Mucosa of rectum (tissue), 2 donors: ENCODE data around the gene NEK2.
"Not testable (repeated sequence)": the region's sequence is repeated elsewhere in the genome, so short reads cannot be mapped to it uniquely, and the experiment has no call there.

Experiments used
- H3K27ac ChIP-seq, 2 donors: one replicate each; pipeline ENCODE4 v1.7.0; 2013; ENCODE audit warnings: inconsistent platforms in 2 of 2, low read depth in 2 of 2, low read length in 2 of 2
- H3K27me3 ChIP-seq, 2 donors: one replicate each; pipeline ENCODE4 v1.7.0; 2013; ENCODE audit warnings: low read length in 2 of 2; ENCODE audit not compliant: control insufficient read depth in 2 of 2, insufficient read depth in 2 of 2
- H3K36me3 ChIP-seq, 2 donors: one replicate each; pipeline ENCODE4 v1.7.0; 2013; ENCODE audit warnings: low read length in 2 of 2; ENCODE audit not compliant: control insufficient read depth in 2 of 2, insufficient read depth in 2 of 2
- H3K4me1 ChIP-seq, 2 donors: one replicate each; pipeline ENCODE4 v1.7.0; 2013; ENCODE audit warnings: low read length in 2 of 2, mild to moderate bottlenecking in 1 of 2; ENCODE audit not compliant: control insufficient read depth in 2 of 2, insufficient read depth in 2 of 2
- H3K4me3 ChIP-seq, 2 donors: one replicate each; pipeline ENCODE4 v1.7.0; 2013; ENCODE audit warnings: low read length in 2 of 2
- H3K9ac ChIP-seq, 2 donors: one replicate each; pipeline ENCODE4 v1.7.0; 2013; ENCODE audit warnings: low read length in 2 of 2, low read depth in 1 of 2, mild to moderate bottlenecking in 1 of 2
- H3K9me3 ChIP-seq, 2 donors: one replicate each; pipeline ENCODE4 v1.7.0; 2013; ENCODE audit warnings: low read length in 2 of 2; ENCODE audit not compliant: control insufficient read depth in 2 of 2
- donor health status: healthy.
- donor health status: Normal muscosa, but diverticular disease.

Gene NEK2

GRCh38 chr1:211641942-211642341 is 33.5 kb downstream of the NEK2 start:
- Histone ChIP-seq H3K9me3 (no peaks in the 10 kb centered on the region), H3K27ac (no peak overlapping the region), H3K27me3 (no peaks in the 10 kb centered on the region), H3K9ac (no peak overlapping the region), H3K4me1 (peaks cover 10 to 12% of the 10 kb centered on the region in 2 donors), H3K4me3 (no peak overlapping the region), H3K36me3 (no peaks in the 10 kb centered on the region)

- no peaks in the 10 kb centered on the region for H3K9me3 ChIP-seq
- H3K36me3 ChIP-seq = no peaks in the 10 kb centered on the region
Measured at GRCh38 chr1:211641044-211641800, 34.2 kb downstream of the NEK2 start.

GRCh38 chr1:211640301-211640630 is 35.2 kb downstream of the NEK2 start:
- H3K27ac ChIP-seq = no peak overlapping the region
- H3K4me3 ChIP-seq = no peak overlapping the region
- no peaks in the 10 kb centered on the region for H3K27me3 ChIP-seq
- H3K4me1 ChIP-seq = peaks cover 10 to 12% of the 10 kb centered on the region in 2 donors
- H3K9ac ChIP-seq = no peak overlapping the region
- no peaks in the 10 kb centered on the region for H3K9me3 ChIP-seq
- H3K36me3 ChIP-seq = no peaks in the 10 kb centered on the region

More at GRCh38 chr1:211641044-211641800, 34.2 kb downstream of the NEK2 start:
- Histone ChIP-seq H3K4me1 (peaks cover 10 to 12% of the 10 kb centered on the region in 2 donors), H3K4me3 (no peak overlapping the region), H3K27me3 (no peaks in the 10 kb centered on the region), H3K27ac (no peak overlapping the region), H3K9ac (no peak overlapping the region)

GRCh38 chr1:211639475-211640300 is 35.7 kb downstream of the NEK2 start:
- no peak overlapping the region for H3K9ac ChIP-seq
- no peaks in the 10 kb centered on the region for H3K36me3 ChIP-seq
- H3K27me3 ChIP-seq = no peaks in the 10 kb centered on the region
- no peak overlapping the region for H3K4me3 ChIP-seq
- H3K9me3 ChIP-seq = no peaks in the 10 kb centered on the region
- H3K4me1 ChIP-seq = peaks cover 10 to 12% of the 10 kb centered on the region in 2 donors
- H3K27ac ChIP-seq = no peak overlapping the region

- Histone ChIP-seq H3K4me3 (no peak overlapping the region), H3K27ac (no peak overlapping the region)
Measured at GRCh38 chr1:211638689-211639101, 36.7 kb downstream of the NEK2 start.

GRCh38 chr1:211638246-211638645 is 37.2 kb downstream of the NEK2 start:
- no peaks in the 10 kb centered on the region for H3K36me3 ChIP-seq
- peaks cover 1 to 2% of the 10 kb centered on the region in 2 donors for H3K4me1 ChIP-seq
- H3K27ac ChIP-seq = no peak overlapping the region
- no peaks in the 10 kb centered on the region for H3K9me3 ChIP-seq
- H3K9ac ChIP-seq = no peak overlapping the region
- no peak overlapping the region for H3K4me3 ChIP-seq
- no peaks in the 10 kb centered on the region for H3K27me3 ChIP-seq

More at GRCh38 chr1:211638689-211639101, 36.7 kb downstream of the NEK2 start:
- Histone ChIP-seq H3K27me3 (no peaks in the 10 kb centered on the region), H3K4me1 (peaks cover 6% of the 10 kb centered on the region in 2 donors), H3K9ac (no peak overlapping the region), H3K36me3 (no peaks in the 10 kb centered on the region), H3K9me3 (no peaks in the 10 kb centered on the region)

GRCh38 chr1:211637066-211637465 is 38.4 kb downstream of the NEK2 start:
- Histone ChIP-seq H3K27me3 (no peaks in the 10 kb centered on the region), H3K9ac (no peak overlapping the region), H3K9me3 (no peaks in the 10 kb centered on the region), H3K4me1 (no peaks in the 10 kb centered on the region), H3K27ac (no peak overlapping the region), H3K4me3 (no peak overlapping the region), H3K36me3 (no peaks in the 10 kb centered on the region)

- H3K4me1 ChIP-seq, H3K36me3 ChIP-seq, H3K27ac ChIP-seq, H3K9ac ChIP-seq, H3K4me3 ChIP-seq, H3K9me3 ChIP-seq, H3K27me3 ChIP-seq: not testable (repeated sequence)
Measured at GRCh38 chr1:211636575-211637029, 38.8 kb downstream of the NEK2 start.

GRCh38 chr1:211635597-211636205 is 39.7 kb downstream of the NEK2 start:
- no peaks in the 10 kb centered on the region for H3K9me3 ChIP-seq
- H3K27ac ChIP-seq = no peak overlapping the region
- H3K9ac ChIP-seq = no peak overlapping the region
- no peak overlapping the region for H3K4me3 ChIP-seq
- no peaks in the 10 kb centered on the region for H3K27me3 ChIP-seq
- H3K4me1 ChIP-seq = no peaks in the 10 kb centered on the region
- H3K36me3 ChIP-seq = no peaks in the 10 kb centered on the region

GRCh38 chr1:211634931-211635330 is 40.5 kb downstream of the NEK2 start:
- H3K9me3 ChIP-seq = no peaks in the 10 kb centered on the region

More at GRCh38 chr1:211634931-211635330, 40.5 kb downstream of the NEK2 start:
- Histone ChIP-seq H3K4me3 (no peak overlapping the region), H3K27ac (no peak overlapping the region), H3K4me1 (no peaks in the 10 kb centered on the region), H3K9ac (no peak overlapping the region), H3K36me3 (no peaks in the 10 kb centered on the region), H3K27me3 (no peaks in the 10 kb centered on the region)
